Activated T-cell treated with anti-CD3 and anti-CD28 coated beads for 24 hours (primary cell): ENCODE measurements around the gene RTN4RL1.

ENCODE experiments used
- DNase-seq: peaks from one replicate; pipeline ENCODE4 v3.0.0-alpha.2; 2020; ENCODE audit warnings: low read depth

Gene RTN4RL1

DNA sequence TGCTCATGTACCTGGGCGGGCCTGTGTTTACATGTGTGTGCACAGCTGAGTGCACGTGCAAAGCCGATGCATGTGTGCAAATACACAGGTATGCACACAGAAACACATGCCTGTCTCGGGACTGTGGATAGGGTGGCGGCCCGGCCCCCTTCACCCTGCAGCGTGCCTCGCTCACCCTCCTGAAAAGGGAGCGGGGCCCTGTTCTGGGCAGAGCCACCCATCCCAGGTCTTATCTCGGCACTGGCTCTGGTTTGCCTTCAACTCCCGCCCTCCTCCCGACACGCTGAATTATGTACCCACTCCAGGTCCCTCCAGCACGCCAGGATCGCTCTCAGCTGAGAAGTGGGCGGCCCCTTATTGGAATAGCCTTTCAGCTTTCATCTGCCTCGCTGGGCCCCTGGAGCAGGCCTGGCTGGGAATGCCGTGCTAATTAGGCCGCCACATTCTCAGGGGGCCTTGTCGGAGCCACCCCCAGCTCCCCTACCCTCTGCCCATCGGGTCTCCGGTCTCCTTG, 77.8 kb downstream of the RTN4RL1 start:
- no peak for DNase-seq

DNA sequence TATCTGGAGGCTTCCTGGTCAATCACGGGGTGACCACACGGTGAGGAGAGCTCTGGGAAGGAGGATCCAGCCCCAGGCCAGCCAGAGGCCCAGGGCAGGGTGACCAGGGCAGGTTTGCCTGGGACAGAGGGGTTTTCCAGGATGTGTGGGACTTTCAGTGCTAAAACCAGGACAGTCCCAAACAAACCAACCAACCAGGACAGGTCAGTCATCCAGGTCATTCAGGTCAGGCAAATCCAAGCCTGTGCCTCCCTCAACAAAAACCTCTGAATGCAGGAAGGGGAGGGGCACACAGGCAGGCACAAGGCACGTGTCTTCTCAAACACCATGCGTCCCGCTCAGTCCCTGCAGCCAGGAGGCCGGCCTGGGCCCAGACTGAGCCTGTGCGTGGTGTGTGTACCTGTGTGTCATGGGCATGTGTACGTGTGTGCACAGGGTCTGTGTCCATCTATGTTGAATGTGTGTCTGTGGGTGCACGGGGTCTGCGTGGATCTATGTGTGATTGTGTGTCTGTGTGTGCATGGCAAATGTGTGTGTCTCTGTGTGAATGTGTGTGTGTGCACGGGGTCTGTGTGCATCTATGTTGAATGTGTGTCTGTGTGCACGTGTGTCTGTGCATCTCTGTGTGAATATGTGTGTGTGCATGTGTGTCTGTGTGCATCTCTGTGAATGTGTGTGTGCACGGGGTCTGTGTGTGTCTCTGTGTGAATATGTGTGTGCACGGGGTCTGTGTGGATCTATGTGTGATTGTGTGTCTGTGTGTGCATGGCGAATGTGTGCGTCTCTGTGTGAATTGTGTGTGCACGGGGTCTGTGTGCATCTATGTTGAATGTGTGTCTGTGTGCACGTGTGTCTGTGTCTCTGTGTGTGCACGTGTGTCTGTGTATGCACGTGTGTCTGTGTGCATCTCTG, 78.9 kb downstream of the RTN4RL1 start:
- DNase-seq, result no peak

DNA sequence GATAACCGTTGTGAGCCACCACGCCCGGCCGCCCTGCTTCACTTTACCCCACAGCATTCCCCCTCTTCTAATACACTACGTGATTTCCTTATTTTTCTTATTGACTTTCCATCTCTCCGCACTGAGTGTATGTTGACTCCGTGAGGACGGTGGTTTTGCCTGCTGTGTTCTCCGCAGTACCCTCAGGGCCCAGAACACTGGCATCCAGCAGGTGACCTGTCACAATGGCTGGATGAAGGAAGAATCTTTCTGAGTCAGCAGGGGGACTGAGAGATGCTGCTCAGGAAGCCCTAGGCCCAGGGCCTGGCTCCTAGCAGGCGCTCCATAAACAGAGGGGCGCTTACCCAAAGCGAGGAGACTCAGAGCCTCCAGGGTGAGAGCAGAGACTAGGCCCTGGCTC, 79.5 kb downstream of the RTN4RL1 start:
- DNase-seq, result no peak

DNA sequence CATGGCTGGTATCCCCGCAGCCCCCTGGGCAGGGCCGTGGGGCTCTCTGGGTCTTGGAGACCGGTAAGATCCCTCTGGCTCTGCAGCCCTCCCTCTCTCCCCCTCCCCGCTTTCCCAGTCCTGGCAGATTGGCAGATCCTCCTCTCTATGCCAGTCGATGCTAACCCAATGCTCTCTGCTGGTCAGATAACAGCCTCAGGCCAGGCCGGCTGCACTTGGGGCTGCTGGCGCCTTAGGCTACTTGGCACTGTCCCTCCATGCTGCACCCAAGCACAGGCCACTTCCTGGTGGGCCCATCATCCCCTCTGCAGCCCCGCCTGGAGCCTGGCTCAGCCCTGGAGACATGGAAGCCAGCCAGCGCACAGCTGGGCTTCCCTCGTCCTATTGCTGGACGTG, 81.7 kb downstream of the RTN4RL1 start:
- no peak for DNase-seq

DNA sequence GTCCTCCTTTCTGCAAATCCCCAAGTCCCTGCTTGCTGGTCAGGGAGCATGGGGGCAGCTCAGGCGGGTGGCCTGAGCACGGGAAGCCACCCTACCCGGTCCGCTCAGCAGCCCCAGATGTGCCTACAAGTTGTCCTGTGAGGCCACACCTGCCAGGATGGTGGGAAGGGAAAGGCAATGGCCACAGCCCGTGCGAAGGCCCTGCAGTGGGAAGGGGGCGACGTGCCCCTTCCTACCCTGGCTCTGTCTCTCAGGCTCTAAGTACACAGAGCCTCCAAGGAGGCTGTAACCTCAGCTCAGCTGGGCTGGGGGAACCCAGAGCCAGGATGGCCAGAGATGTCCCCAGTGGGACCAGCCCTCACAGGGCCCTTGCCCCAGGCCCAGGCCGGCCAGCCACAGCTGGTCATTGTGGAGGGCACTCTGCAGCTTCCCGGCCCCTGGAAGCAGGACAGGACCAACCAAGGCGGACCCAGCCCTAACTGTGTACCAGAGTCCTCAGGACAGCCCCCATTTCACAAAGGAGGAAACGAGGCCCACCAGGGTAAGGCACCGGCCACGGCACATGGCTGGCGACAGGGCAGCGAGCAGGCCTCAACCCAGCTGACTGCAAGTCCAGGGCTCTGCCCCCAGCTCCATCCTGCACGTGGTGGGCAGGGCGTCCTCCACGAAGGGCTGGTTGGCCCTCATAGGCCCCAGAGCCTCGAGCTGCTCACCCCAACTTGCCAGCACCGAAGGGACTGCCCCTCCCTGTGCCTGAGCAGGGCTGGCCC, 82.3 kb downstream of the RTN4RL1 start:
- DNase-seq, result no peak

DNA sequence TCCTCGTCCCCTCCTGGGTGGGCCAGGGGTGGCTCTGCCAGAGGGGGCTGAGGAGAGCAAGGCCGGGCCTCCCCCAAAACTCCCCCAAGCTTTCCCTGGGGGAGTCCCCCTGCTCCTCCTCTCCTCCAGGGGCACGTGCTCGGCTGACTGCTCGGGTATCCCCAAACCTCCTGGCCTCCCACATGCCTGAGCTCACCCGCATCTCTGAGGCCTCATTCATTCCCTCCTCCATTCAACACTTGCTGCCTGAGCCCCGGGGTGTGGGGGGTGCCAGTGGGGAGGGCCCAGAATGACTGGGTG, 83.1 kb downstream of the RTN4RL1 start:
- no peak for DNase-seq

DNA sequence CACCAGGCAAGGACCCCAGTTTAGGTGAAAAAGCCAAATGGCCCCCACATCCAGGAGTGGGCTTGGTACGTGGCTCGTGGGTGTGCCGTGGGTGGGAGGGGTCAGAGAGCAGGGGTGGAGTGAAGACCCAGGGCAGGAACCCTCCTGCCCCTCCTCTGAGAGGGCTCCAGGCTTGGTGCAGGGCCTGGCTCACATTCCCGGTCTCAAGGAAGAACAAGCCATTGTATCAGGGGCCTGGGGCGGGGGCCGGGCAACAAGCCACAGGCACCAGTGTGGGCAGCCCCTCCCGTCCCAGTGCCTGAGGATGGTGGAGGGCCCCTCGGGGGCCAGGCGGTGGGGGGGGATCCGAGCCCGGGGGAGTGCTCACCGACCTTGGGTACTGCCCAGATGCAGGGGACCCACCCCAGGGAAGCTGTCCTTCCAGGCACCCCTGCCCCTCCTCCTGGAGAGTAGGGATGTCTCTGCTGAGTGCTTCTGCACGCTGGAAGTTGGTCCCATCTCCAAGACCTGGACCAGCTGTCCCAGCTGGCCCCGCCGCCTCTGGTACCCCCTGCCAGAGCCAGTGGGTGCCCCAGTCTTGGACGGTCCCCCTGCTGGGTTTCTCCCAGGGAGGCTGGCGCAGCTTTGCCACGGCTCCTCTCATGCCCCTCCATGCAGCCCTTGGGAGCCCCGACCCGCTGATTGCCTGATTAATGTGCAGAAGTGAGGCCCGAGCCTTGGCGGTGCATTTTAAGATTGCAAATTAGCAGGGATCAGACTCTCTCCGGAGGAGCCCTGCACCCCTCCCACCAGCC, 83.7 kb downstream of the RTN4RL1 start:
- DNase-seq, result no peak

DNA sequence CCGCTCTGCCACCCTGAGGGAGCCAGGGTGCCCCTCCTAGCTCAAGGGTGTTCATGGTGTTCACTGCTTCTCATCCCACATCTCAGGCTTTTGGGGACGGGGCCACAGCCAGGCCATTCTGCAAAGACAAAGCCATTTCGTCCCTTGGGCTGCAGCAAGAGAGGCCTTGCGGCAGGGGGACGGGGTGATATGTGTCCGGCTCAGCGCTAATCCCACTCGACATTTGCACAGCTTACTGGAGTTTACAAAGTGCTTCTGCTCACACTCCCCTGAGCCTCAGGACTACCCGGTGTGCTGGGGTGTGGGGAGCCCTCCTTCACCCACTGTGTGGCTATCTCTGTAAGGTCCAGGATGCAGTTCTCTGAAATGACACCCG, 84.3 kb downstream of the RTN4RL1 start:
- no peak for DNase-seq

DNA sequence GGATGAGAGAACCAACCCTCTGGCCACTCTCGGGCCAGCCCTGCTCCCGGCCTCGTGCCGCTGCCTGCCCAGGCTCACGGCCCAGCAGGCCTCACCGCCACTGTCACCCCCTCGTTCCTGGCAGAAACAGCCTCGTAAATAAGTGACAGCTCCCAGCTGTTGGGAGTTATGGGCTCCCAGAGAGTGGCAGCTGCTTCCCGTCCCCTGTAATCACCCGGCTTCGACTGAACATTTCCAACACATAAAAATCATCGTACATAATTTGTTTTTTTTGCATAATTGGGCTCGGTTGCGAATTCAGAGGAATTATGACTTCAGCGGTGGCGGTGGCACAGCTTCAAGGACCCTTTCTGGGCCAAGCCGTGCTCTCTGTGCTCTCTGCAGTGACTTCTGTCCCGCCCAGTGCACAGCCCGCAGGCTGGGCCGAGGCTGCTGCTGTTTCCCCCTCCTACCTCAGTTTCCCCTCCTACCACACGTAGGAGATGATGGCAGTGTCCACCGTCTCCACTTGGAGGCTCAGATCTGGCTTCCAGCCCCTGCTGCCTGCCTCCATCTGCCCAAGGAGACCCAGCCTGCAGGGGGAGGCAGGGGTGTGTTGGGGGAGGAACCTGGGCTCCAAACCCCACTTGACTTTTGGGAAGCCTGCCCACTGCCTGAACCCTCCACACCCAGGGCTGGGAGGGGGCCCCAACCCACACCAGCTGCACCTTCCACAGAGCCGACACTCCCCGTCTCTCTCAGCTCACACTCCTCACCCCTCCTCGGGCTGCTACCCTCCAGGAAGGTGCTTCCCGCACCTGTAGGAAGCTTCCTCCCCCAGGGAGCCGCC, 84.9 kb downstream of the RTN4RL1 start:
- DNase-seq, result no peak

DNA sequence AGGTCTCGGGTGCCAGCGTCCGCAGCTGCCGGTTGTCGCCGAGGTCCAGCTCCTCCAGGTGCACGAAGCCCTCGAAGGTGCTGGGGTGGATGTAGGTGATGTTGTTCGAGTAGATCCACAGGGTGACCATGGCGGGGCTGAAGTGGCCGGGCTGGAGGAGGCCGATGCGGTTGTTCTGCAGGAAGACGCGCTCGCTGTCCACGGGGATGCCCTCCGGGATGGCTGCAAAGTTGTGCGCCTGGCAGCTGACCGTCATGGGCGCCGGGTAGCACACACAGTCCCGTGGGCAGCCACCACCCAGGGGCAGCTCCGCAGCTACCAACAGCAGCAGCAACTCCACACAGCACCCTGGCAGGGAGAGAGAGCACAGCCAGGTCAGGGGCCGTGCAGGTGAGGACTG, 87.7 kb downstream of the RTN4RL1 start:
- DNase-seq, result no peak

DNA sequence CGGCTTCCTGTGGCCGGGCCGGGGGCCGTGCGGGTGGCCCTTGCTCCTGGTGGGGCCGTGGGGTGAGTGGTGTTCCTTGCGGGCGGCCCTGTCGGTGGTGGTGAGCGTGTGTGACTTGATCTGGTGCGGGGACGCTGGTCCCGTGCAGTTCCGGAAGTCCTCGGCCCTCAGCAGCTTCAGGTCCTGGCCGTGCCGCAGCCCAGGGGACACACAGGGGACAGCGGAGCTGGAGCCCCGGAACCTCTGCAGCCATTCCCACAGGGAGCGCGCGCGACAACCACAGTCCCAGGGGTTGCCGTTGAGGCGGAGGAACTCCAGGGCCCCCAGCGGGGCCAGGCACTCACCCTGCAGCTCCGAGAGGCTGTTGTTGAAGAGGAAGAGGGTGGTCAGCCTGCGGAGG, 88.4 kb downstream of the RTN4RL1 start:
- DNase-seq, result no peak

DNA sequence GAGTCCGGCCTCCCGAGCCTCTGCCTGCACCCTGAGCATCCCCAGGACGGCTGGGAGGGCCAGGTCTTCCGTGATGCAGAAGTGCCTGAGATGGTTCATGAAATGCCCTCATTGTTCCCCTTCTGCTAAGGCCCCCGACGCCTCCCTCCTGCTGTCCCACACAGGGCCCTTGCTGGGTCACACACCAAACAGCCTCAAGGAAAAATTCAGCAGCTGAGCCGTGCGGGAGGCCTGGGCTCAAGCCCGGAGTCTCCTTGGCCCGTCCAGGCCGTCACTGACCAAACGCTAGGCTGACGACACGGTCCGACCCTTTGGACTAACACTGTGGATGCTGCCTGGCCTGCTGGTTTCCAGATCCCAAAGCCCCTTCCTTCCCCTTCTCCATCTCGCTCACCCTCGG, 90.2 kb downstream of the RTN4RL1 start:
- DNase-seq, result no peak

DNA sequence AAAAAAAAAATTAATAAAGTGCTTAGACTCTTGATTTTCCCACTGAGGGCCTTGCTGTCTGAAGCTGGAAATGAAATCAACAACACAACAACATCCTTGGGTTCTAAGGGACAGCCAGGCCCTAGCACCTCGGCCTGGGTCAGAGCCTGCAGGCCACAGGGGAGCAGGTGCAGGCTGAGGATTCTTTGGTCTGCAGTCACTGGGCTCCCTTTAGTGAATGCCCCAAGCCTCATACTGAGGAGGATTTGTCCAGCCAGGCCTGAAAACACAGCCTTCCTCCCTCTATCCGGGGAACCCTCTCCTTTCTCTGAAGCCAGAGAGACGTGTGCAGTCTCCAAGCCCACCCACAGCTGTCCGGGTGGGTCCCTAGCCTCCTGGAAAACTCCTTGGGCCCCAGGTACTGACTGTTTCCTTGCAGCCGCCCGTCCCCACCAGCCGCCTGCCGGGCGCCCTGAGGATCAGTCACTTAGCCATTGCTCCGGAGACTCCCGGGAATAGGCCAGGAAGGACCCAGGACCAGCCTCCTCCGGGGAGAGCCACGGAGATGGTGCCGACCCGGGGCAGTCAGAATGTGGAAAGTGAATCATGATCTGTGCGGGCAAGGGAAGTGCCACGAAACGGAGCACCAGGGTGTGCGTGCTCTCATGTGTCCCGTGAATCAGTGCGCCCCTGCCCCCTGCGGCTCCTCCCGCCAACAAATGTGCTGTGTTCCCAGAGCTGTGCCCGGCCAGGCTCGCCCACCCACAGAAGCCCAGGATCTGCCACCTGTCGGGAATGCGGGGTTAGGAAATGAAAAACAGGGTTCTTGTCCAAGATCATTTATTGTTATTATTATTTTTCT, 91.0 kb downstream of the RTN4RL1 start:
- DNase-seq, result no peak

DNA sequence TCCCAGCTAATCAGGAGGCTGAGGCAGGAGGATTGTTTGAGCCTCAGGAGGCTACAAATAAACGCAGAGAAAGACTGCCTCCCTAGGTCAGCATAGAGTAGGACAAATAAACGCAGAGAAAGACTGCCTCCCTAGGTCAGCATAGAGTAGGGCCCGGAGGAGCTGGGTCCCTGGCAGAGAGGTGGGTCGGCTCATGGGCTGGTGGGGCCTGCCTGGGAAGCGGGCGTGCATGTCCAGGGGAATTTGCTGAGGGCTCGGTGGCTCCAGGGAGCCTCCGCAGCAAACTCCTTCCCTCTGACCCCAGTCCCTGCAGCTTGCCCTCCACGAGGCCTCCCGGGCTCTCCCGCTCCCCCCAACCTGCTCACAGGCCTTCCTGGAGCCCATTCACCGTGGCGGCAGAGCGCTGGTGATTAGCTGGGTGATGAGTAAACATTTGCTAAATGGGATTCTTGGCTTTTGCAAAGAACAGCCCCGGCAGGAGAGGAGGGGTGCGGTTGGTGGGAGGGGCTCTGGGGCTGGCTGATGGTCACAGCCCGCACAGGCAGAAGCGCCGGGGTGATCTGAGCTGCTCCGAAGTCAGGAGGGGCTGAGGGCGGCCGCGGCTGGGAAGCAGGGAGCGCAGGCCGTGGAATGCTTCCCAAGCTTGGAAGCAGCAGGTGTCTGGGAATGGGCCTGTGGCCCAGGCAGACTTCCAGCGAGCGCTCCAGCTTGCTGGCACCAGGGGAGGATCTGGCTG, 93.1 kb downstream of the RTN4RL1 start:
- no peak for DNase-seq

DNA sequence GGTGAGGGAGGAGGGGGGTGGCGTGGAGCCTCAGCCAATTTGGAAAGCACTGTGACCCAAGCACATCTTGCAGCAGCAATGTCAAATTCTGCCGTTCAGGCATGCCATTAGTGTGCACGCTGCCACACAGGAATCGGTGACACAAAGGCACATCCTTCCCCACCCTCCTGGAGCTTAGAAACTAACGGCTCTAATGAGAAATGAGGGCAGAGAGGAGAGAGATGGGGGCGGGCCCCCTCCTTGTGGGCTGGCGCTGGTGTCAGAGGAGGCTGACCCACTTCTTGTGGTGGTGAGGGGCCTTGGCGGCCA, 94.8 kb downstream of the RTN4RL1 start:
- DNase-seq, result no peak

DNA sequence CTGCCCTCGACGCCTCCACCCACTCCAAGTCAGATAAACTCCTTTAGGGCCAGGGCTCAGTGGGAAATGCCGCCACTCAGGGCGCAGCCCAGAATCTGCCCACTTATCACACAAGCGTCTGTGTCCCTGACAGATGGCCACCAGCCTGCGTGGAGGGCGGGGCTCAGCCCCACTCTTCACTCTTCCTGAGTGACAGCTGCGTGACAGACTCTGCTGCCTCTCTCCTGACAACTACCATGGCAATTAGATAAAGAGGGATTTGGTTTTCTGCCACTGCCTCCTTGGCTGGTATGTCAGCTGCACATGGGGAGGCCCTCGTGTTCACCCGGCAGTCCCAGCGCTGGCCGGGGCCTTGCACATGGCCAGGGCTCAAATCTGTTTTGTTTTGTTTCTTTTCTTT, 96.2 kb downstream of the RTN4RL1 start:
- DNase-seq, result no peak

DNA sequence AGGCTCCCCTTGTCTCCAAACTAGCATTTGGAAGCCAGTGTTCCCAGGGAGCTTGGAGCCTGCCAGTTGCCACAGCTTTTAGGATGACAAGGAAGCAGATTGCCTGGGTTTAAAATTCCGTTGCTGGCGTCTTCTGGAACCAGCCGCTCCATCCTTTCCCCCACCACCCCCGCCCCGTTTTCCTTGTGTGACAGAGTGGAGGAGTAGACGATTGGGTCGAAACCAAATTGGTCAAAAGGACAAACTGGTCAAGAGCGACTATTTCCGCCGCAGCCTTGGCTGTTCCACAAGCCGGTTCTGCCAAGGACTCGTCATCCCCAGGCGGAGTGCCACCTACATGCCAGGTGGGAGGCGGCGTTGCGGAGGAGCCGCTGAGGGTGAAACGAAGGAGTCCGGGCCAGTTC, 104.2 kb downstream of the RTN4RL1 start:
- DNase-seq, result no peak

DNA sequence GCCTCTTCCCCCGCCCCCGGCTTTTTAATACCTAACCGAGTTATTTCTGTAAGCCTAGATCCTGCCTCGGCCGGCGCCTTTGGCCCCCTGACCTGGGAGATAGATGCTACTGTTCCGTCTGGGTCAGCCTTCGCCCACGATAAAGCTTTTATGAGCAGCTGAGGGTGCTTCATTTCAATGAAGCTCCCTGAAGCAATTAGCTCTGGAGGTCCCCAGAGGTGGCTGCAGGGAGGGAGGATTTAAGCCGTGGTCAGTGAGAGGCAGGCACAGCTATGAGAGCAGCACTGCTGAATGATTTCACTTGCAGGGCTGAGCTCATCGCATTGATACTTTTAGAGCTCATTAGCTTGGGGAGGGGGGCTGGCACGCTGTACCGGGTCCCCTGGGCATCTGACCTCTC, 105.9 kb downstream of the RTN4RL1 start:
- DNase-seq, result no peak

DNA sequence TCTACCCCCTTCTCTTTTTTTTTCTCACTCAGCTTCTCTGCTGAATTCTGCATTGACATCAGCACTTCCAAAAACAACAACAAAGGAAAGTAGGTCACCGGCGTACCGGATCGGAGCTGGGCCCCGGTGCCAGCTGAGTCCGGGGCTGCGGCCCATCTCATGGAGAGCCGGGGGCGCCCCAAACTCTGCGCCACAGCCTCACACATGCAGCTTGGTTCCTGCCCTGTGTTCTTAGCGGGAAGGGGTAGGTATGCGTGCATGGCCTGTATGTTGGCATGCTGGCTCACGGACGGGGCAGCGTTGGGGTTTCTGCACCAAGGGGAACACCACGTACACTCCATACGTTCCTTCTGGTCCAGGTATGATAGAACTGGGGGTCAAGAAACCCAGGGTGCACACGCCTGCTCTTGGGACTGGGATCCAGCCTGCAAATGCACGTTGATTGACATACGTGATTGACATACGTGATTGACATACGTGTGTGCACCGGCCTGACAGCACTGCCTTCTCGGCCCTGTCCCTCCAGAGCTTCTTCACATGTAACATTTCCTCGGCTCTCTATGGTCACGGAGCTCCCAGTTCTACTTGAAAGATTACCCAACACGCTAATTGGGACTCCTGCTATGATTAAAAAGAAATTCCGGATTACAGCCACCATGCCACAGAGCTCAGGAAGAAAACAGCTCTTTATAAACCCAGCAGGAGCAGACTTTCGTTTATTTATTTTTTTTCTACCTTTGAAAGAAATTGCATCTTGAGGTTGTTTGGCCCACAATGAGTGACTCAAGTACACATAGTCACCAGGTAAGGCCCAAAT, 106.6 kb downstream of the RTN4RL1 start:
- no peak for DNase-seq
